AG09319 (cell line): Measurements from ENCODE around the gene YWHAG.
"Not testable (repeated sequence)": the region's sequence is repeated elsewhere in the genome, so short reads cannot be mapped to it uniquely, and the experiment has no call there.

Experiments used
- DNase-seq: peaks from one replicate; pipeline ENCODE4 v3.0.0-alpha.2; 2010; ENCODE audit warnings: low read depth; ENCODE audit errors: extremely low read depth
- TF ChIP-seq, protein P1 (sequence below): IDR thresholded peaks from 2 replicates; pipeline ENCODE4 v1.5.1; 2011; ENCODE audit warnings: low read depth, mild to moderate bottlenecking, inconsistent platforms, low read length, moderate library complexity

YWHAG gene

GRCh38 chr7:76343931-76344321, 14.9 kb downstream of the YWHAG start:
- no peak for DNase-seq
- TF ChIP-seq, protein P1, sequence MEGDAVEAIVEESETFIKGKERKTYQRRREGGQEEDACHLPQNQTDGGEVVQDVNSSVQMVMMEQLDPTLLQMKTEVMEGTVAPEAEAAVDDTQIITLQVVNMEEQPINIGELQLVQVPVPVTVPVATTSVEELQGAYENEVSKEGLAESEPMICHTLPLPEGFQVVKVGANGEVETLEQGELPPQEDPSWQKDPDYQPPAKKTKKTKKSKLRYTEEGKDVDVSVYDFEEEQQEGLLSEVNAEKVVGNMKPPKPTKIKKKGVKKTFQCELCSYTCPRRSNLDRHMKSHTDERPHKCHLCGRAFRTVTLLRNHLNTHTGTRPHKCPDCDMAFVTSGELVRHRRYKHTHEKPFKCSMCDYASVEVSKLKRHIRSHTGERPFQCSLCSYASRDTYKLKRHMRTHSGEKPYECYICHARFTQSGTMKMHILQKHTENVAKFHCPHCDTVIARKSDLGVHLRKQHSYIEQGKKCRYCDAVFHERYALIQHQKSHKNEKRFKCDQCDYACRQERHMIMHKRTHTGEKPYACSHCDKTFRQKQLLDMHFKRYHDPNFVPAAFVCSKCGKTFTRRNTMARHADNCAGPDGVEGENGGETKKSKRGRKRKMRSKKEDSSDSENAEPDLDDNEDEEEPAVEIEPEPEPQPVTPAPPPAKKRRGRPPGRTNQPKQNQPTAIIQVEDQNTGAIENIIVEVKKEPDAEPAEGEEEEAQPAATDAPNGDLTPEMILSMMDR, result no peak

DNA sequence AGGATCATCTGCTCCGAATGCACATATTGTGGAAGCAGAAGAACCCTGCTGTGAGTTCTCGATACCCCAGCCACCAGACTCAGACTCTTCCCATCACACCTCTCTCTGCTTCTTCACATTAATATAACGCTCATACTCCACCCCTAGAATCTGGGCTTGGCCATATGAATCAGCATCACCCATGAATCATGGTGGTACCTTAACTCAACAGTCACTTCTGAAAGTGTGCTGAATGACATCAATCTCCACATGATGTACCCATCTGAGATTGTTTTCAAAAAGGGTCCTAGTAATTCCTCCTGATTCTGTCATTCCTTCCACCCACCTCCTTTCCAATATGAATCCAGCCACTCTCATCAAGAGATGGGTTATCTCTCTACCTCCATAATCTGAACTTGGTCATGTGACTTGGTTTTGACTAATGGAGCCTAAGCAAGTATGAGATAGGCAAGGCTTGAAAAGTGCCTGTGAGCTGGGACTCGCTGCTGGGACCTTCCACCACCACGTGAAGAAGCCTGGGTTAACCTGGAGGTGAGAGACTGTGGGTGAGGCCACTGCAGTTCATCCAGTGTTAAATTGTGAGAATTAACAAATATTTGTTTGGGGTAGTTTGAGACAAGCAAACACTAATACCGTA, 15.4 kb downstream of the YWHAG start:
- TF ChIP-seq, protein P1, result no peak
- DNase-seq, result no peak

DNA sequence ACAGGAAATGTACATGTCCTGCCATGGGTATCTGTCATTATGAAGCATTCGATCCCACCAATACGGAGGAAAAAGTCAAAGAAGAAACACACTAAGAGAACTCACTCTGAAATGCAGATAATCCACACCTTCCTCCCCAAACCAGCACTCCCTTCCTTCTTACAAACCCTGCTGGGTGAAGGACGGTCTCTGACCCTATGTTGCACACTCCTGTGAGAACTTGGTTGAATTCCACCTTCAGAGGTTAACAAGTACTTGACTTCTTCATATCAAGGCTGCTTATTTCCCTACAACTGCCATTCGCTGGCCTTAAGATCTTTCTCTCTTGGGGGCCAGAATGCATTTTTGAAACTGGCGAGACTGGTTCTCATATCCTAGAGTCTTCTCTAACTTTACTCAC, 16.6 kb downstream of the YWHAG start:
- TF ChIP-seq, protein P1, result no peak
- DNase-seq, result no peak

GRCh38 chr7:76340617-76341131, 18.1 kb downstream of the YWHAG start:
- TF ChIP-seq, protein P1, result no peak
- DNase-seq, result peak; percentile 62

DNA sequence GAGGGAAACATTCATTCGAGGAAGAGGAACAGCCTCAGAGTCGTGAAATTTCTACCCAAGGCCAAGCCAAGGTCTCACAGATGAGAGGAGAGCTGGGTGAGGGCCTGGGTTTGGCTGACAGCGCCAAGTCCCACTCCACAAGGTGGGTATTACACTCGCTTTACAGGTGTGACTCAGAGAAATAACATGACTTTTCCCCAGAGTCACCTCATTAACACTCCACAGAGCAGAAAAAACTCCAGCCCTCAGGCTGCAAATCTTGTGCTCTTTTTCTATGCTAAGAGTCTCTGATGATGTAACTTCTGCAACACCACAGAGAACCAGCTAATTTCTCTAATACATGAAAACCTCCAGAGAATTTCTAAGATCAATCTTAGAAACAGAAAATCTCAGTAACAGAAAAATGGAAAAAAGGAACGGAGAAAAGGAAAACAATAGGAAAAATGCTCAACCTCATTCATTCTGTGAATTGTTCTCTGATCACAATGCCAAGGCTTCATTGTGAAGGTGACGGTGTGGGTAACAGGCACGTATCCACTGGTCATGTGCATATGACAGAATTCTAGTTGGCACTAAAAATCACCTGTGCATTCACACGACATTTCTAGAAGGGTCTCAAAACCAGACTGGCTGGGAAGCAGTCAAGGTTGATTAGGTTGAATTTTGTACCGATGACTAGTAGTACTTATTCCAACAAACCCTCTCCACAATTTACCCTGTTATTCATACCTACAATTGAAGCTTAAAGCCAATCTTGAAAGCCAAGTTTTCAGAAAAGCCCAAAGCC, 20.3 kb downstream of the YWHAG start:
- TF ChIP-seq, protein P1, result no peak
- DNase-seq, result no peak

DNA sequence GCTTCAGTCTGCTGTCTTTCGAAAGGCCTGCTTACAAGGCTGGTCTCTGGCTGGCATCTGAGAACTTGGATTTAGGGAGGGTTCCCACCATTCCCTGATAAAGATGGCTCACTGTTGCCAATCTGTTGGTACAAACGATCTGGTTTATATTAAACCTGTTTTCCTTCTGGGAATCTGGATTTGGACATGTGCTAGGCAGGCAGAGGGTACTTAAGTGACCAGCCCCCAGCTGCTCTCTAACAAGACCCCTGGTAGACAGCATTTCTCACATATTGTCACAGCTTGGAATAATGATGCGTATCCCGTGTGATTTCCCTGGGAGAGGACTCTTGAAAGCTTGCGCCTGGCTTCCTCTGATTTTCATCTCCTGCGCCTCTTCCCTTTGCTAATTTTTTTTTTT, 21.6 kb downstream of the YWHAG start:
- TF ChIP-seq, protein P1, result no peak
- DNase-seq, result no peak

- no peak for DNase-seq
- TF ChIP-seq, protein P1, result no peak
Measured at GRCh38 chr7:76336094-76336493, 22.7 kb downstream of the YWHAG start.

DNA sequence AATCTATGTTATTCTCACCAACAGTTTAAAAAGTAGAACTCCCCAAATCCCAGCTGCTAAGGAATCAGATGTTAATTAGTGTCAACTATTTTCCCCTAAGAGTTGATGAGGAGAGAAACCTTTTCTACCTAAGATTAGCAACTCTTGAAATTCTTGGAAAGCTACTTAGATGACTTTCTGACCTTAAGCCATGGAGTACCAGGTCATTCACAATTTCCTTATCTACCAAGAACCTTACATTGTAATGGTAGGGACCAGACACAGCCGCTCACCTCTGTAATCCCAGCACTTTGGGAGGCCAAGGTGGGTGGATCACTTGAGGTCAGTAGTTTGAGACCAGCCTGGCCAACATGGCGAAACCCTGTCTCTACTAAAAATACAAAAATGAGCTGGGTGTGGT, 23.4 kb downstream of the YWHAG start:
- DNase-seq, result not testable (repeated sequence)
